Renal cortical epithelial cell (primary cell): ENCODE results near the gene GNA14. TPM values are rescaled to one million over a fixed set of nuclear protein-coding genes. Genes with fewer than 3 reads are reported as not detected.
"Not testable (repeated sequence)": the region's sequence is repeated elsewhere in the genome, so short reads cannot be mapped to it uniquely, and the experiment has no call there.

Experiments used
- DNase-seq: peaks from one replicate; pipeline ENCODE4 v3.0.0-alpha.2; 2011; ENCODE audit warnings: low read depth
- total RNA-seq: library from RNA; depleted of rRNA; stranded (reverse); fragments of >200 nt; gene quantifications from 2 replicates; pipeline ENCODE4 v1.2.3, GENCODE V29; 2014

GNA14 gene
- total RNA-seq, 1 donor from 2014 or later: 0.10 TPM

DNA sequence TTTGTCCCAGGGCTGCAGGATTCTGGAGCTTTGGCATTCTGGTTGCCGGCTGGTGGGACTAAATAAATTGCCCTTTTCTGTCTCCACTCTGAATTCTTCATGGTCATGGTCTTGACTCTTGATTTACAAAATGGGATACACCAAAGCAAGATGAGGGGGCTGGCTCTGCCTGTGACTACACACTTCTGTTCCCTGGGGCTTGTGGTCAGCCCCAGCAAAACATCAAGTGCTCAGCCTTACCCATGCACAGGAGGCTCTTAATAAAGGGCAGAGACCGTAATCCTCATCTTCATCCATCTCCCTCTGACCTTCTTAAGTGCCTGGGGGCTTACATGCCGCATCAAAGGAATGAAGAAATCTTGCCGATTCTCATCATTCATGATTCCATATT, 198.0 kb downstream of the GNA14 start:
- DNase-seq: no peak

DNA sequence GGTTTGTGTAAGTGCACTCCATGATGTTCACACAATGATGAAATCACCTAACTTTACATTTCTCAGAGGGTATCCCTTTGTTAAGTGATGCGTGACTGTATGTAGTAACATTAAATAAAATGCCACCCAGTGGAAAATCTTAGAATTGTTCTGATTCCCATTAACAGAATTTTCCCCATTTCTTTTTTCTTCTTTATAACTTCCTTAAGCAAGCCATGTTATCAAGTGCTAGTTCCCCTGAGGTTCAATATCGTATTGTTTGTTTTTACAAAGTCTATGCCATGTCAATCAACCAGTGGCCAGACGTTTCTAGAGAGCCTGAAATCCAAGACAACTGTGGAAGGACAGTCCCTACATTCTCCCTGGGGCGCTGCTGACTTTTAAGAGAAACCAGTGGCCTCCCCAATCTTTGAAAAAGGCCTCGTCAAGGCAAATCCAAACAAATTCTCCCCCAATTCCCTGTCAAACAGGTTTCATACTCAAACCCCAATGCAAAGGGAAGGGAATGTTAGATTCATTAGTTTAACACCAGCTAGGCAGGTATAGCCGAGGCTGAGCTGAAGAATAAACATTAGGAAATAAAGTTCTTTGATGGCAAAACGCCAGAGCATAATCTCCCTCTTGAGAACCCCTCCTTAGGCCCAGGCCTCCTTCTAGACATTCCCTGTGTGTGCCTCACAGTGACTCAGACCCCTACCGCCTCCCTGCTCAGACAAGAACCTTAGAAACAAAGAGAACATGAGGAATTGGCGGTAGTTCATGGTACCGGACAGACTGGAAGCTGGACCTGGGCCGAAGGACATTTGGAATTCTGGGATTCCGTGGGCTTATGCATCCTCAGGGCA, 198.7 kb downstream of the GNA14 start:
- DNase-seq: peak; percentile 31

DNA sequence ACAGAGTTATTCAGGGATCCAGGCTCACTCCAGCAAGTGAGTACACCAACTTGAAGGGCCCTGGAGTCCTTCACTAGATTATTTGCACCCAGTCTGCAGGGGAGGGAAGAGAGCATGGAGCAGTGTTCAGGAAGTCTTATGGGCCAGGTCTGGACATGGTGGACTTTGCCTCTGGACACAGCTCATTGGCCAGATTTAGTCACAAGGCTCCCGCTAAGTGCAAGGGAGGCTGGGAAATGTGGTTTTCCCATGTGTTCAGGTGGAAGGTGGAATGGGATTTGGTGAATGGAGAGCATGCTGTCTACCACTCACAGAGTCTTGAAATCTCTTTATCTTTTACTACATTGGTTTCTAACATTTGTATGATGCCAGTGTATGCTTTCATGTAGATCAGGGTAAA, 200.5 kb downstream of the GNA14 start:
- no peak for DNase-seq

DNA sequence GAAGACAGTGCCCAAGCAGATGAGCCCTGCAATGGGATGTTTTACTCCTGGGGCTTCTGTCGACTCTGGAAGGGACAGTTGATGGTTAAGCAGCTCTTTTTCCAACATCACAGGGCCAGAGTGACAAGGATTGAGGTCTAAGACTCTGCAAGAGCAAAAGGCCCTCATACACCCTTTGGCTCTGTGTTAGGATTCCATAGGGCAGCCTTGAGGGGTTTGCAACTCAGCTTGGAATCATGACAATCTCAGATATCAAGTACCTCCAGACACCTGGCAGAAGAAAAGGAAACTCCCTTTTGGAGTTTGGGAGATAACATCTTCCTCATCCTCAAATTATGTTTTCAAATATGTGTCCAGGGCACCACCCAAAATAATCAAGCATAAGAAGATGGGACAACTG, 205.7 kb downstream of the GNA14 start:
- DNase-seq: no peak

DNA sequence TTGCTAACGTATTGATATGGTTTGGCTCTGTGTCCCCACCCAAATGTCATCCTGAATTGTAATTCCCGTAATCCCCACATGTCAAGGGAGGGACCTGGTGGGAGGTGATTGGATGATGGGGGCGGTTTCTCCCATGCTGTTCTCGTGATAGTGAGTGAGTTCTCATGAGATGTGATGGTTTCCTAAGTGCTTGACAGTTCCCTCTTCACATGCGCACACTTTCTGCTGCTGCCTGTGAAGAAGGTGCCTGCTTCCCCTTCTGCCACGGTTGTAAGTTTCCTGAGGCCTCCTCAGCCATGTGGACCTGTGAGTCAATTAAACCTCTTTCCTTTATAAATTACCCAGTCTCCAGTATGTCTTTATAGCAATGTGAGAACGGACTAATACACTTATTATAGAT, 207.0 kb downstream of the GNA14 start:
- not testable (repeated sequence) for DNase-seq

DNA sequence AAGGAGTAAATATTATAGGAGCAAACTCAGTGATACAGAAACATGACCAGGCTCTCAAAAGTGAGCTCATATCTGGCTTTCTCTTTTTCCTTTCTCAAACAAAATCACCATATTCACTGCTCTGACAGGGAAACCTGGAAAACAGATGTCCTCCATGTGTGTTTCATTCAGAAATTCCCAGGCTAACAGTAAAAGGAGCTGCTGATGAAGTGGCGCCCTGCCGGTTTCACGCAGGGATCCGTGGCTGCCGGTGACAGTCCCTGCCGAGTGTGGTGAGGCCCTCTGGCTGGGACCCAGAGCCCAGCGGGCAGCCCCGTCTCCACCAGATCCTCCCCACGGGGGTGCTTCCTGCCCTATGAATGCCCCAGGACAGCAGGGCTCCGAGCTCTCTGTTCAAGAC, 208.1 kb downstream of the GNA14 start:
- DNase-seq: no peak

DNA sequence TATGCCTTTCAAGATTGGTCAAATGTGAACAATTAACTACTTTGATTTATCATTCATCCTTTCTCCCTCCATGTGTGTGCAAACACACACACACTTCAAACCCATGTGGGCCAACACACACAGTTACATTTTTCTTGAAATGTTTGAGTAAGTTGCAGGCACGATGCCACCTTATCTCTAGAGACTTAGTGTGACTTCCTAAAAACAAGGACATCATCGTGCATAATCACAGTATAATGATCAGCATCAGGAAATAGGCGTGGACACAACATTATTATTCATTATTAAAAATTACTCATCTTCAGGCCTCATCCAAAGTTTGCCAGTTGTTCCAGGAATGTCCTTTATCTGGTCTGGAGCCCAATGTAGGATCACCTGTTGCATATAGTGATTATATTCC, 209.5 kb downstream of the GNA14 start:
- DNase-seq: no peak

DNA sequence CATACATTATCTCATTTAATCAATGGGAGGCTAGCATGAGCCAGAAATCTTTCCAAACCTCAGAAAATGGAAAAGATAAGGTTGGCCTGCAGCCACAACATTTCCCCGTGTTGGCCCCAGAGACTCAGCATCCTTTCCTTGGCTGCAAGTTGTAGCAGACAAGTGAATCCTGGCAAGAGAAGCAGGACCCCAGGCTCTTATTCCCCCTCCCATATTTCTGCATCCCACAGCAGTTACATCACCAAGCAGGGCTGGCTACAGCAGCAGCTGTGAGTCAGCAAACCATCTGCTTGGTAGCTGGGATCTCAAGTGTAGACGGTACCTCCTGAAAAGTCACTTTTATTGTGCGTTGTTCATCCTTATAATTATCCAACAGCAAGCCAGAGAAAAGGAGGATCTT, 212.4 kb downstream of the GNA14 start:
- no peak for DNase-seq

DNA sequence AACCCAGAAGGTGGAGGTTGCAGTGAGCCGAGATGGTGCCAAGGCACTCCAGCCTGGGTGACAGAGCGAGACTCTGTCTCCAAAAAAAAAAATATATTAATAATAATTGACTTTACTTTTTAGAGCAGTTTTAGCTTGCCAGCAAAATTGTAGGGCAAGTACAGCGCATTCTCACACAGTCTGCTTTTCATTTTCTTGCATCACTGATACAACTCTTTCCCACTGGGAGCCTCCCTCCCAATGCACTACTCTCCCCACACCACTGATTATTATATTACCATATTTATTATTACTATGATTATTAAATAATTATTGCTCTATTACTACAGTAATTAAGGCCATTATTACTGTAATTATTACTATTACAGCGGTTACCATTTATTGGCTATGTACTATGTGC, 212.8 kb downstream of the GNA14 start:
- DNase-seq: no peak

DNA sequence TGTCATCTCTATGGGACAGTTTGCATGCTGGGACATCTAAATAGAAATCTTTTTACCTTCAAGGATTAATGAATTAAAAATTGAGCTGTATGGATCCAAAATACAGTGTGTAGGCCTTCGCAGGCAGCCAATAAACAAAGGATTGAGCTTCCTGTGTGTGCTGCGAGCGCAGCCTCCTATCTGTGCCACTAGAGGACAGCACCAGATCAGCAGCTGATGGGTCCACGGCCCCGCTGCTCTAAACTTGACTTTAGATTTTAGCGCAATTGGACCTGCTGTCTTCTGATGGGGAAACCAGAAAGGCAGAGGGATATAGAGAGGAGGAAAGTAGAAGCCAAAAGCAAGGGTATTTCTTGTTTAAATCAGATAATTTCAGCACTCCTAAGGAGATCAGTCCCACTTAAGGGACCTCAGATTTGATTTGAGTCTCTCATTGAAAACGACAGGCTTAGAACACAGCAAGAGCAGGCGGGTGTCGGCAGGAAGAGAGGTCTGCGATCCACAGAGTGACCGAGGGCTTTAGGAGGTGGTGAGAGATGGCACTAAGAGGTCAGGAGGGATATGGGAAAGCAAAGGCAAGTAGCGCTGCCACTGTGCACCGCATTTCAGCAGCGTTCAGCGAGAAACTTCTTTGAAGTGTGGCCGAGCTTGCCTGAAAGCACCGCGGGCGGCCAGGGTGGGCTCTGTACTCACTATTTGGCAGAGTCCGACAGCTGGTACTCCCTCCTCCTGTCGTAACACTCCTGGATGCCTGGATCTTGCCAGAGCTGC, 214.3 kb downstream of the GNA14 start:
- peak; percentile 41 for DNase-seq

DNA sequence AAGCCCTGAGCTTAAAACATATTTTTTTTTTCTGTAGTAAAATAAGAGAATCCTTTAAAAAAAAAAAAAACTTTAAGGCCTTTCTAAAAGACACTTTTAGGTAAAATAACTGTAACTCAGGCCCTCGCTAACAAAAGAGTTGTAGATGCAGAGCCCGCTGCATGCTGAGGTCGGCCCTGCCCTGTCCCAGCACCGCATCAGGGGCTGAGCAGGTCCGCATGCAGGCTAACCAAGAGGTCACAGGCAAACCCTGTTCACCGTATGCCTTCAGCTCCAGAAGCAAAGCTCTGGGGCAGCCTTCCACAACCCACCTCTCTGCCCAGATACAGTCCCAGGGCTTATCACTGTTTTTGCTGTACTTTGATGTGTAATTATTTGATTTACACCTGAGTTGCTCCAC, 216.1 kb downstream of the GNA14 start:
- no peak for DNase-seq

DNA sequence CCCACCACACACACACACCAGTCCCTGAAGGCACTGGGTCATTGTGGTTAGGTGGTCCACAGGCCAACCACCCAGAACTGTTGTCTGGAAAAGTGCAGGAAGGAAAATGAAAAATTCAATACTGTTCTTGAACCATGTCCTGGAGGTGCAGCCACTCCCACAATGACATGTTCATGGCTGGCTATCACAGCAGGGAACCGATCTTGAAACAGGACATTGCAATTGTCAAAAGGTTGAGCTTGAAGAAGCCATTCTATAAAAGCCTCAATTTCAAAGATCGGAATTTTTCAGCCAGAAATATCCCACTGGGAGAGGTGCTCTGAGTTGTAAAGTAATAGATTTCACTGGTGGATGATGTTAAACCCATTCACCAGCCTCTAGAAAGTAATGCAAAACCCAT, 218.2 kb downstream of the GNA14 start:
- no peak for DNase-seq

DNA sequence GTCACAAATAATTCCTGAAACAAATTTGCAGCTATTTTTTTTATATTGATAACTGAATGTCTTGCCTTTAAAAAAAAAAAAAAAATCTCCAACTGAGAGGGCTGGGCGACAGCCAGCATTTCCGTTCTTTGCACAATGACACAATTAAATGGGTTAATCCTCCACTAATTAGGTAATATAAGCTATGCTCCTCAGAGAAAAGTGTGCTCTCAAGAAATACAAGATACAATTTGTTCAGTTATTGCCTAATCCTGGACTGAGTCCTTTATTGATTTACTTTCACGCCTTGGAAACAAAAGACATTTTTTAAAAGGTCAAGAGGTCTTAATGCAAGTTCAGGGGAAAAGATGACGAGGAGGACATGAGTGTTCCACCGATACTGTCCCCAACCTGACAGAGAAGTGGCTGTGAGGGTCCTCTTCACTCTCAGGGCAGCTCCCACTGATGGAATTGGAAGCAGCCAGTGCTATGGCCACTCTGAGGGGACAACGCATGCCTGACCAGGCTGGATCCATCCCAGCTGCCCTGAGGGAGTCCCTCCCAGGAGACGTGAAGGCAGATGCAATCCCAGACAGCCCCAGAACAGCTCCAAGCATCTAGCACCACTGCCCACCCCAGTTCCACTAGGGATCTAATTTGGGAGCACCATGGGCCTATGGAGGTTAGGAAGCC, 220.7 kb downstream of the GNA14 start:
- DNase-seq: peak; percentile 84

DNA sequence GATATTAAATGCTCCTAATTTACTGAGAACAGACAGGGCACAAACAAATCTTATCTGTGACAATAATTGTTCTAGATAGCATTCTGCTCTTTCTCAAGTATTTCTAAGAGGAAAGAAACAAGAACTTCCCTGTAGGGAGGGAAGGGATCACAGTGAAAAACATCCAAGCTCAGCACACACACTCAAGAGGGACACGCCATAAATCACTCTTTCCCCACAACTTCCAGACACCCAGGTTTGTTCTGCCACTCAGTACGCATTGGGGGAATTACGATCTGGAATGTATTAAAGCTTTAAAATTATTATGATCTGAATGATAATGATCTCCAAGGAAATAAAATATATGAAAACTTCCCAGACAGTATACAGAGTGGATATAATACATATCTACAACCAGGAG, 221.4 kb downstream of the GNA14 start:
- DNase-seq: peak; percentile 8

DNA sequence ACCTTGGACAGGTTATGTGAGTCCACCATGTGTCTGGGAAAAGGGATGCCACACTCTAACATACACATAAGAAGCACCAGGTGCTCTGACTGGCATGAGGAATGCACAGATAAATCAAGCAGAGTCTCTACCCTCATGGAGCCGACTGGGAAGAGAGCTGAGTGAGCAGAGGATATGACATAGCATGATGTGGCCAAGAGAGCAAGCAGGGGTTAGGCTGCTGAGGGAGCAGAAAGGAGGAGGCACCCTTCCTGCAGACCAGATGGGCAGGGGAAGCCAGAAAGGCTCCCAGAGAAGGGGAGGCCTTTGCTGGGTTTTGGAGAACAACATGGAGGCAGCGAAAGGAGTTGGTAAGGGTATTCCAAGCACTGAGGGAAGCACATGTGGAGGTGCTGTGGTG, 223.1 kb downstream of the GNA14 start:
- DNase-seq: no peak

DNA sequence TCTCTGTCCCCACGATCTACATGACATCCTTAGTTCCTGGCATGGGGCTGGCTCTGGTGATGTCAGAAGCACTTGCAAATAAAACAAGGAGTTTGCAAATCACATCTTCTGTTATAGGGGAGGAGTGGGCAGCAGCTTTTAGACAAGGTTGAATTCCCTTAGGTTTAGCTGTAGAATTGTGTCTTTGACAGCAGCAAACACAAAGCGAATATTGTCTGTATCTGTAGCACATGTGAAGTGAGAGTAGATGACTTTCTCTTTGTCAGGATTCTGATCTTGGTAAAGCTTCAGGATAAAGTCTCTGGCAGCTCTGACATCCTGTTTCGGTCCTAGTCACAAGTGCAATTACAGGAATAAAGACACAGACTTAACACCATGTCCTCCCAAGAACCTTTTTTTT, 224.3 kb downstream of the GNA14 start:
- DNase-seq: no peak

DNA sequence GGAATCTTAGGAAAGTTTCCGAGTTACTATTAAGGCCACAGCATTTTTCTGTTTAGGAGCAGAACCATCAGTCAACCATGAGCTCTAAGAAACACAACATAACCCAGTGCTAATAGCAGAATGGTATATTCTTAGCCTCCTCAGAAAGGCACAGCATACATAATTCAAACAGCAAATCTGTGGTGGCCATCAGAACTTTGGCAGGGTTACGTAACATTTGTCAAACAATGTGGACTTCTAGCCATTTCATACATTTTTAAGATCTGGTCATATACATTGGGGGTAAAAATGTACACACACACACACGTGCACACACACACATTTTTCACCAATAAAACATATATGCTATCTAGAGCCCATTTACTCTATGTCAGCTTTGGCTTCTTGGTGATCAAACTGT, 225.2 kb downstream of the GNA14 start:
- no peak for DNase-seq

DNA sequence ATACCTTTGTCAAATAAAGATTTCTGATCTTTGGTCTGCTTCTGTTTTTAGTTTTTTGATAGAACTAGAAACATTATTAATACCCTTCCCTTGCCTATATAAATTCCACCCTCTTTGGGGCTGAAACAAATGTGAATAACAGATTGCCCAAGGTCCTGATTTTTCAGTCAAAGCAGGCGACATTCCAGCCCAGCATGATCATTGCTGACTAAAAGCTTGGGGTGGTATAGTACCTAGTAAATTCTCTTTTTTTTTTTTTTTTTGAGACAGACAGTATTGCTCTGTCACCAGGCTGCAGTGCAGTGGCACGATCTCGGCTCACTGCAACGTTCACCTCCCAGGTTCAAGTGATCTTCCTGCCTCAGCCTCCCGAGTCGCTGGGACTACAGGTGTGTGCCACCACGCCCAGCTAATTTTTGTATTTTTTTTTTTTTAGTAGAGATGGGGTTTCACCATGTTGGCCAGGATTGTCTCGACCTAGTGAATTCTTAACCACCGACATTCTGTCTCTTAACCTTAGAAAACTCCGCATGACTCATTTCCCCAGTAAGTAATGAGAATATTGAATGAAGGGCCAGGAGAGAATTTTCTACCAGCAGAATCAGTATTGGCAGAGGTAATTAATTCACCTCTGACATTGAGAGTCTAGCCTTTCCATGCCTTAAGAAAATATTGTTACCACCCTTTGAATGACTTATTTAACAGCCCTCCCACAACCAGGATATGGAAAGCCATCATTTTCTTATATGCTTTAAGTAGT, 226.4 kb downstream of the GNA14 start:
- peak; percentile 64 for DNase-seq

DNA sequence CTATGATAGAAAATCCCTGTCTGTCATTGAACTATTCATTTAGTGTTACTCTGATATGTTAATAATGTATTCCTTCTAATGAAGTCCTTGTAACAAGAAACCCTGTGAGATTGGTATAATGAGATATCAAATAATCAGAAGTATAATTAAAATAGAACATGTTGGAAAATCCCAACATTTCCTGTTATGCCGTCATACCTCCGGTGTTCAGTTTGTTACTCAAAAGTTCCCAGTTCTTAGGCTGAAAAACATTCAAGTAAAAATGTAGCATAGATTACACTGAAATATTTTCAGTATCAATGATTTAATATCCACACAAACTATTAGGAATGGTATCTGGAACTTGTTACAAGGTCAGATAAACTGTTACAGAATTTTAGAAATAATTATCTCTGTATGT, 227.5 kb downstream of the GNA14 start:
- no peak for DNase-seq

DNA sequence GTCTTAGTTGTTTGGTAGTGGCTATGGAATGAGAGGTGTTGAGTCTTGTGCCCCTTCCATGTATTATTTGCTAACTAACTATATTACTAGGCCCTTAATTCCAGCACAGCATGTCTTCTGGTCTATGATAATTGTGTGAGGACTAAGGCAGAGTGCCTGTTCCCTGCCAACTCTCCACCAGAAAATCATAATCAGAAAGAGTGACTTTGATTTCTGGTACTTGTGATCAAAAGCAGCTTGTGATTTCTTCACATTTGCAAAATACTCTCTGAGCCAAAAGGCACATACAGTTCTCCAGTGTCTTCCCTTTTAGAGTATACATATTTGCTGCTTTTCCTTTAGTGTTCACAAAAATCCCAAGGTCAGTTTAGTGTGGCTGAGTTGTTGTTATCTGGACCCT, 229.9 kb downstream of the GNA14 start:
- no peak for DNase-seq

DNA sequence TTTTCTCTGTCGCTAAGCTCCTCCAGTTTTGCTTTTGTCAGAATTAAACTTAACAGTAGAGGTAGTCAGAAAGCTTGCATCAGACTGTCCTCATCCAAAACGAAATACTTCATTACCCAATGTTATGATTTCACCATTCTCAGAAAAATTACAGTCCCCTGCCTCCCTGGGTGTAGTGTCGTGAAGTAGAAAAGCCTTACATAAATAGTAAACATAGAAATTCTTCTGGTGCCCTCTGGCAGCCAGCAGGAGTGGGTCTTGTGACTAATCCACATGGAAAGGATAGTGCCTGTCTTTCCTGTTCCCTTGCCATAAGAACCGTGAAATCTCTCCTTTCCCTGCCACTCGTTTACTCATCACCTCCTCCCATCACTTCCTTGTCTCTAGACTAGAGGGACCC, 230.6 kb downstream of the GNA14 start:
- DNase-seq: peak; percentile 16

DNA sequence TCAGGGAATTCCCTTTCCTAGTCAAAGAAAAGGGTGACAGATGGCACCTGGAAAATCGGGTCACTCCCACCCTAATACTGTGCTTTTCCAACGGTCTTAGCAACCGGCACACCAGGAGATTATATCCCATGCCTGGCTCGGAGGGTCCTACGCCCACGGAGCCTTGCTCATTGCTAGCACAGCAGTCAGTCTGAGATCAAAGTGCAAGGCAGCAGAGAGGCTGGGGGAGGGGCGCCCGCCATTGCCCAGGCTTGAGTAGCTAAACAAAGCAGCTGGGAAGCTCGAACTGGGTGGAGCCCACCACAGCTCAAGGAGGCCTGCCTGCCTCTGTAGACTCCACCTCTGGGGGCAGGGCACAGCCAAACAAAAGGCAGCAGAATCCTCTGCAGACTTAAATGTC, 239.6 kb downstream of the GNA14 start:
- not testable (repeated sequence) for DNase-seq
